Measurements from ENCODE around the gene NSG2. TPM values are rescaled to one million over a fixed set of nuclear protein-coding genes. Genes with fewer than 3 reads are reported as not detected.

NSG2 gene
- total and polyA plus RNA-seq, 2 of the 4 experiments (the other 2 are of a cell fraction) = not detected

GRCh38 chr5:174119468-174119881, 74.0 kb downstream of the NSG2 start:
- Histone ChIP-seq H3K23ac (ENCODE audit: low read depth, low read length) (no peak overlapping the region), H3K9ac (ENCODE audit: low read depth, low read length) (no peak overlapping the region), H3K27me3 (ENCODE audit: control insufficient read depth, insufficient read depth, low read length) (no peaks in the 10 kb centered on the region), H2BK120ac (ENCODE audit: low read depth, low read length) (no peak overlapping the region), H2AK5ac (ENCODE audit: low read depth, low read length) (no peak overlapping the region), H3K4me3 (ENCODE audit: insufficient read depth, low read depth, low read length) (no peak overlapping the region), H3K9me3 (ENCODE audit: control insufficient read depth, insufficient read depth, low read length) (0 out of 2 replicates have a peak, but pooled peaks cover 4% of the 10 kb centered on the region), H2AFZ (replicated peaks; ENCODE audit: low read length, poor library complexity) (no peak overlapping the region), H2BK5ac (ENCODE audit: low read depth, low read length, poor library complexity, severe bottlenecking) (no peak overlapping the region), H3K27ac (ENCODE audit: insufficient read depth, low read length) (no peak overlapping the region), H4K20me1 (ENCODE audit: insufficient read depth, low read length) (no peaks in the 10 kb centered on the region), H4K91ac (ENCODE audit: insufficient read depth, low read depth, low read length) (no peak overlapping the region), H3K14ac (replicated peaks; ENCODE audit: low read depth, low read length) (no peak overlapping the region), H4K5ac (ENCODE audit: low read depth, low read length) (no peak overlapping the region), H3K4me1 (ENCODE audit: control insufficient read depth, insufficient read depth, low read length) (no peaks in the 10 kb centered on the region), H2BK20ac (ENCODE audit: low read depth, low read length) (no peak overlapping the region), H3K9me1 (ENCODE audit: insufficient read depth, low read length) (no peaks in the 10 kb centered on the region), H3K4me2 (ENCODE audit: low read depth, low read length) (no peak overlapping the region), H3K4ac (ENCODE audit: low read depth, low read length) (no peak overlapping the region), H2AK9ac (replicated peaks; ENCODE audit: low read depth, low read length, poor library complexity) (no peak overlapping the region), H3K79me1 (ENCODE audit: low read depth in 1 of 2, low read length in 2 of 2) (no peaks in the 10 kb centered on the region), H3K36me3 (ENCODE audit: control insufficient read depth, insufficient read depth, low read length) (no peaks in the 10 kb centered on the region), H3K56ac (ENCODE audit: extremely low read depth, insufficient read depth, low read length) (no peak overlapping the region), H2BK15ac (ENCODE audit: low read depth, low read length) (no peak overlapping the region), H3K18ac (ENCODE audit: low read depth, low read length) (no peak overlapping the region), H4K8ac (ENCODE audit: low read depth in 2 of 2, low read length in 2 of 2) (no peak overlapping the region)
- ChIA-PET CTCF (no interaction called here), POLR2A (ENCODE audit: unreplicated experiment) (no interaction called here)
- TF ChIP-seq NFE2L2 (IDR thresholded peaks at IDR 0.05; ENCODE audit: low read depth, low read length) (no peak), MAZ (IDR thresholded peaks at IDR 0.05; ENCODE audit: borderline replicate concordance, low read depth, low read length) (no peak), FOS (IDR thresholded peaks at IDR 0.05; ENCODE audit: low read depth, low read length) (no peak), POLR2A (IDR thresholded peaks at IDR 0.05; ENCODE audit: low read depth, low read length) (no peak), BHLHE40 (IDR thresholded peaks at IDR 0.05; ENCODE audit: low read depth, low read length) (no peak), RFX5 (IDR thresholded peaks at IDR 0.05; ENCODE audit: low read depth, low read length) (no peak), RAD21 (IDR thresholded peaks at IDR 0.05; ENCODE audit: low read length) (no peak), ELK1 (IDR thresholded peaks at IDR 0.05; ENCODE audit: borderline replicate concordance, low read depth, low read length) (no peak), CHD1 (IDR thresholded peaks at IDR 0.05; ENCODE audit: low read depth, low read length) (no peak), MAFK (IDR thresholded peaks at IDR 0.05; ENCODE audit: low read depth, low read length) (no peak), SMC3 (IDR thresholded peaks at IDR 0.05; ENCODE audit: low read depth, low read length) (no peak), CEBPB (IDR thresholded peaks at IDR 0.05; ENCODE audit: low read depth, low read length) (no peak), MXI1 (IDR thresholded peaks at IDR 0.05; ENCODE audit: borderline replicate concordance, low read depth, low read length) (no peak), RCOR1 (IDR thresholded peaks at IDR 0.05; ENCODE audit: insufficient replicate concordance, low read length) (no peak)
- TF ChIP-seq, protein P1, sequence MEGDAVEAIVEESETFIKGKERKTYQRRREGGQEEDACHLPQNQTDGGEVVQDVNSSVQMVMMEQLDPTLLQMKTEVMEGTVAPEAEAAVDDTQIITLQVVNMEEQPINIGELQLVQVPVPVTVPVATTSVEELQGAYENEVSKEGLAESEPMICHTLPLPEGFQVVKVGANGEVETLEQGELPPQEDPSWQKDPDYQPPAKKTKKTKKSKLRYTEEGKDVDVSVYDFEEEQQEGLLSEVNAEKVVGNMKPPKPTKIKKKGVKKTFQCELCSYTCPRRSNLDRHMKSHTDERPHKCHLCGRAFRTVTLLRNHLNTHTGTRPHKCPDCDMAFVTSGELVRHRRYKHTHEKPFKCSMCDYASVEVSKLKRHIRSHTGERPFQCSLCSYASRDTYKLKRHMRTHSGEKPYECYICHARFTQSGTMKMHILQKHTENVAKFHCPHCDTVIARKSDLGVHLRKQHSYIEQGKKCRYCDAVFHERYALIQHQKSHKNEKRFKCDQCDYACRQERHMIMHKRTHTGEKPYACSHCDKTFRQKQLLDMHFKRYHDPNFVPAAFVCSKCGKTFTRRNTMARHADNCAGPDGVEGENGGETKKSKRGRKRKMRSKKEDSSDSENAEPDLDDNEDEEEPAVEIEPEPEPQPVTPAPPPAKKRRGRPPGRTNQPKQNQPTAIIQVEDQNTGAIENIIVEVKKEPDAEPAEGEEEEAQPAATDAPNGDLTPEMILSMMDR (conservative IDR thresholded peaks at IDR 0.05; ENCODE audit: low read depth, low read length) = no peak
- TF ChIP-seq, protein P2, sequence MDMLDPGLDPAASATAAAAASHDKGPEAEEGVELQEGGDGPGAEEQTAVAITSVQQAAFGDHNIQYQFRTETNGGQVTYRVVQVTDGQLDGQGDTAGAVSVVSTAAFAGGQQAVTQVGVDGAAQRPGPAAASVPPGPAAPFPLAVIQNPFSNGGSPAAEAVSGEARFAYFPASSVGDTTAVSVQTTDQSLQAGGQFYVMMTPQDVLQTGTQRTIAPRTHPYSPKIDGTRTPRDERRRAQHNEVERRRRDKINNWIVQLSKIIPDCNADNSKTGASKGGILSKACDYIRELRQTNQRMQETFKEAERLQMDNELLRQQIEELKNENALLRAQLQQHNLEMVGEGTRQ (IDR thresholded peaks at IDR 0.05; ENCODE audit: low read depth, low read length) = no peak
- BruUV-seq (replicated peaks) = no TSS peak
- dilution Hi-C loops (cut with HindIII; ENCODE audit: low sequenced_read_pairs, unreplicated experiment) = no loop called here
- intact Hi-C loops (cut with micrococcal nuclease) = no loop called here
- no peak for DNase-seq
- in situ Hi-C loops (cut with MboI; ENCODE audit: low sequenced_read_pairs) = no loop called here
- ATAC-seq (ENCODE audit: low read depth) = no peak
- 17% methylated on average over 4 of the region's 8 CpGs; no CpG with 5 or more reads in 1 of the 2 experiments for WGBS, 2 experiments (ENCODE audit: extremely low coverage in 2 of 2, insufficient read length in 1 of 2)
